Effector CD4-positive, alpha-beta T cell (primary cell): Measurements from ENCODE around the gene C10orf71. TPM values are rescaled to one million over a fixed set of nuclear protein-coding genes. Genes with fewer than 3 reads are reported as not detected.

Experiments
- DNase-seq: peaks from one replicate; pipeline ENCODE4 v3.0.0-alpha.2; 2020
- total RNA-seq: gene quantifications from one replicate; lab custom pipeline; 2026; lab: John Stamatoyannopoulos, UW

Gene C10orf71
- not detected for total RNA-seq

GRCh38 chr10:49298983-49299815, at the start of gene C10orf71:
TSS of gene C10orf71 (plus strand) at chr10:49299170. CDS start at chr10:49322546, 23,376 bp downstream.
- no peak for DNase-seq

GRCh38 chr10:49252313-49253034, 46.5 kb upstream of the C10orf71 start:
- DNase-seq, result no peak

- DNase-seq, result no peak
These were observed 45.5 kb upstream of the C10orf71 start for GRCh38 chr10:49253340-49253906.

- no peak for DNase-seq
These were observed 44.8 kb upstream of the C10orf71 start for GRCh38 chr10:49254150-49254549.

GRCh38 chr10:49254556-49255318, 44.2 kb upstream of the C10orf71 start:
- DNase-seq, result no peak

- DNase-seq, result no peak
These were observed 43.1 kb upstream of the C10orf71 start for GRCh38 chr10:49255883-49256282.

GRCh38 chr10:49257154-49257553, 41.8 kb upstream of the C10orf71 start:
- no peak for DNase-seq

GRCh38 chr10:49257626-49258349, 41.2 kb upstream of the C10orf71 start:
- DNase-seq, result no peak

GRCh38 chr10:49258350-49258683, 40.7 kb upstream of the C10orf71 start:
- DNase-seq, result no peak

- DNase-seq, result no peak
These were observed 38.2 kb upstream of the C10orf71 start for GRCh38 chr10:49260644-49261296.

- no peak for DNase-seq
These were observed 35.4 kb upstream of the C10orf71 start for GRCh38 chr10:49263591-49263990.

- no peak for DNase-seq
These were observed 34.7 kb upstream of the C10orf71 start for GRCh38 chr10:49264177-49264677.

GRCh38 chr10:49265885-49266284, 33.1 kb upstream of the C10orf71 start:
- DNase-seq, result no peak

- no peak for DNase-seq
These were observed 30.8 kb upstream of the C10orf71 start for GRCh38 chr10:49268185-49268584.

- no peak for DNase-seq
These were observed 29.4 kb upstream of the C10orf71 start for GRCh38 chr10:49269523-49269922.

- DNase-seq, result no peak
These were observed 28.4 kb upstream of the C10orf71 start for GRCh38 chr10:49270565-49270964.

- DNase-seq, result no peak
These were observed 27.6 kb upstream of the C10orf71 start for GRCh38 chr10:49271346-49271745.

GRCh38 chr10:49272251-49273081, 26.5 kb upstream of the C10orf71 start:
- no peak for DNase-seq

- no peak for DNase-seq
These were observed 25.9 kb upstream of the C10orf71 start for GRCh38 chr10:49273082-49273465.

- DNase-seq, result no peak
These were observed 25.3 kb upstream of the C10orf71 start for GRCh38 chr10:49273626-49274025.

- DNase-seq, result no peak
These were observed 24.1 kb upstream of the C10orf71 start for GRCh38 chr10:49274886-49275285.
